Fibroblast of lung (primary cell): Measurements from ENCODE around the gene WDR33. TPM values are rescaled to one million over a fixed set of nuclear protein-coding genes. Genes with fewer than 3 reads are reported as not detected.
"Not testable (repeated sequence)": the region's sequence is repeated elsewhere in the genome, so short reads cannot be mapped to it uniquely, and the experiment has no call there.

Source experiments
- DNase-seq, 2 donors: peaks; one replicate each; pipeline versions ENCODE4 v3.0.0 to v3.0.0-alpha.2; 2010; ENCODE audit warnings: low read depth in 2 of 2
- H2AFZ ChIP-seq: 2 replicates; pipeline ENCODE4 v1.5.1; 2012; ENCODE audit warnings: low read length, control low read depth, inconsistent platforms
- H3K27ac ChIP-seq: 2 replicates; pipeline ENCODE4 v1.5.1; 2011; ENCODE audit warnings: low read length, control low read depth; ENCODE audit not compliant: insufficient read depth
- H3K27me3 ChIP-seq: 2 replicates; pipeline ENCODE4 v1.5.1; 2011; ENCODE audit warnings: mild to moderate bottlenecking, low read length; ENCODE audit not compliant: control insufficient read depth, insufficient read depth
- H3K36me3 ChIP-seq: 2 replicates; pipeline ENCODE4 v1.5.1; 2011; ENCODE audit warnings: low read length; ENCODE audit not compliant: control insufficient read depth, insufficient read depth
- H3K4me1 ChIP-seq: 2 replicates; pipeline ENCODE4 v1.5.1; 2011; ENCODE audit warnings: low read length; ENCODE audit not compliant: control insufficient read depth, insufficient read depth; ENCODE audit errors: extremely low read depth
- H3K4me2 ChIP-seq: 2 replicates; pipeline ENCODE4 v1.5.1; 2011; ENCODE audit warnings: low read length, control low read depth; ENCODE audit not compliant: insufficient read depth; ENCODE audit errors: extremely low read depth
- H3K4me3 ChIP-seq, 4 experiments: fragments of 200-600 bp in 1 of 4; sonication (generic) in 1 of 4; replicated peaks in 1 of 4; 2 replicates each; pipeline ENCODE4 v1.5.1; 2011 to 2016; ENCODE audit warnings: low read length in 4 of 4, low read depth in 3 of 4, mild to moderate bottlenecking in 3 of 4, control low read depth in 2 of 4, inconsistent platforms in 1 of 4, mixed read lengths in 1 of 4; ENCODE audit not compliant: insufficient read depth in 1 of 4; ENCODE audit errors: control extremely low read depth in 1 of 4
- H3K79me2 ChIP-seq: 2 replicates; pipeline ENCODE4 v1.5.1; 2012; ENCODE audit warnings: mild to moderate bottlenecking, low read length, inconsistent platforms; ENCODE audit not compliant: control insufficient read depth, insufficient read depth
- H3K9ac ChIP-seq: 2 replicates; pipeline ENCODE4 v1.5.1; 2011; ENCODE audit warnings: mild to moderate bottlenecking, low read length, control low read depth; ENCODE audit not compliant: insufficient read depth
- H3K9me3 ChIP-seq: 2 replicates; pipeline ENCODE4 v1.5.1; 2012; ENCODE audit warnings: low read depth, low read length; ENCODE audit not compliant: control insufficient read depth, insufficient read depth
- H4K20me1 ChIP-seq: 2 replicates; pipeline ENCODE4 v1.5.1; 2011; ENCODE audit warnings: low read length; ENCODE audit not compliant: control insufficient read depth, insufficient read depth; ENCODE audit errors: extremely low read depth
- EZH2 ChIP-seq: IDR thresholded peaks from 2 replicates; pipeline ENCODE4 v1.5.1; 2012; ENCODE audit warnings: low read length, control low read depth, mild to moderate bottlenecking; ENCODE audit errors: missing control alignments
- polyA plus RNA-seq, 2 donors: library from polyadenylated mRNA; depleted of rRNA in 1 of 2; stranded (reverse) in 1 of 2; unstranded in 1 of 2; fragments of >200 nt; gene quantifications; 2 replicates each; pipeline ENCODE4 v1.2.1, GENCODE V29; 2011 to 2012; ENCODE audit warnings: missing spikeins in 1 of 2
- total RNA-seq: library from RNA; depleted of rRNA; stranded (reverse); fragments of >200 nt; gene quantifications from 2 replicates; pipeline ENCODE4 v1.2.1, GENCODE V29; 2014
- TF ChIP-seq, protein P1 (sequence below), 2 donors: IDR thresholded peaks in 1 of 2; conservative IDR thresholded peaks in 1 of 2; 1 replicate in 1 of 2; 2 replicates in 1 of 2; pipeline ENCODE4 v1.5.1; 2011 to 2012; ENCODE audit warnings: low read length in 2 of 2, control low read depth in 1 of 2, inconsistent platforms in 1 of 2, low read depth in 1 of 2, mild to moderate bottlenecking in 1 of 2

Gene WDR33
- total and polyA plus RNA-seq, 2 donors (not counting 1 experiment from before 2014, with no cell fraction given): 27.2 to 28.6 TPM

DNA sequence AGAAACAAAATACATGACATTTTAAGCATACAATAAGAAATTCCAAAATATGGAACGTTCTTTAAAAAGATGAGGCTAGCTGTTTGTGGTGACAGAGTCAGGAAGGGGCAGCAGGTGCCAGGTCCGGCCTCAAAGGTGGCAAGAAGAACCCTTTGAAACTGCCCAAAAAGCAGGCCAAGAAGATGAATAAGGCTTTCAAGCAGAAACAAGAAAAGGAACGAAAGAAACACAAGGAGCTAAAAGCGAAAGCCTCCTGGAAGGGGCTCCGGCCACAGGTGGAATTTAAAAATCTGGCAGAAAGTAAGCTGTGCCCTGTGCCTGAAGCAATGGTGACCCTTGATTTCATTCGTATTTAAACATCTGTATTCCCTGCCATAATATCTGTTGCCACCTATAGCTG lies 5.5 kb downstream of the WDR33 start:
- Histone ChIP-seq H4K20me1 (no peaks in the 10 kb centered on the region), H3K9ac (no peak overlapping the region), H3K79me2 (peaks cover 94% of the 10 kb centered on the region), H3K4me3 (no peak overlapping the region), H2AFZ (no peak overlapping the region), H3K27ac (no peak overlapping the region), H3K9me3 (no peaks in the 10 kb centered on the region), H3K4me1 (no peaks in the 10 kb centered on the region), H3K4me2 (no peak overlapping the region), H3K27me3 (no peaks in the 10 kb centered on the region), H3K36me3 (no peaks in the 10 kb centered on the region)
- DNase-seq: no peak
- no peak for TF ChIP-seq EZH2
- TF ChIP-seq, protein P1, sequence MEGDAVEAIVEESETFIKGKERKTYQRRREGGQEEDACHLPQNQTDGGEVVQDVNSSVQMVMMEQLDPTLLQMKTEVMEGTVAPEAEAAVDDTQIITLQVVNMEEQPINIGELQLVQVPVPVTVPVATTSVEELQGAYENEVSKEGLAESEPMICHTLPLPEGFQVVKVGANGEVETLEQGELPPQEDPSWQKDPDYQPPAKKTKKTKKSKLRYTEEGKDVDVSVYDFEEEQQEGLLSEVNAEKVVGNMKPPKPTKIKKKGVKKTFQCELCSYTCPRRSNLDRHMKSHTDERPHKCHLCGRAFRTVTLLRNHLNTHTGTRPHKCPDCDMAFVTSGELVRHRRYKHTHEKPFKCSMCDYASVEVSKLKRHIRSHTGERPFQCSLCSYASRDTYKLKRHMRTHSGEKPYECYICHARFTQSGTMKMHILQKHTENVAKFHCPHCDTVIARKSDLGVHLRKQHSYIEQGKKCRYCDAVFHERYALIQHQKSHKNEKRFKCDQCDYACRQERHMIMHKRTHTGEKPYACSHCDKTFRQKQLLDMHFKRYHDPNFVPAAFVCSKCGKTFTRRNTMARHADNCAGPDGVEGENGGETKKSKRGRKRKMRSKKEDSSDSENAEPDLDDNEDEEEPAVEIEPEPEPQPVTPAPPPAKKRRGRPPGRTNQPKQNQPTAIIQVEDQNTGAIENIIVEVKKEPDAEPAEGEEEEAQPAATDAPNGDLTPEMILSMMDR (conservative IDR thresholded peaks at IDR 0.05 in 1 of 2, IDR thresholded peaks at IDR 0.05 in 1 of 2; ENCODE audit: low read depth in 1 of 2, low read length in 2 of 2): no peak

DNA sequence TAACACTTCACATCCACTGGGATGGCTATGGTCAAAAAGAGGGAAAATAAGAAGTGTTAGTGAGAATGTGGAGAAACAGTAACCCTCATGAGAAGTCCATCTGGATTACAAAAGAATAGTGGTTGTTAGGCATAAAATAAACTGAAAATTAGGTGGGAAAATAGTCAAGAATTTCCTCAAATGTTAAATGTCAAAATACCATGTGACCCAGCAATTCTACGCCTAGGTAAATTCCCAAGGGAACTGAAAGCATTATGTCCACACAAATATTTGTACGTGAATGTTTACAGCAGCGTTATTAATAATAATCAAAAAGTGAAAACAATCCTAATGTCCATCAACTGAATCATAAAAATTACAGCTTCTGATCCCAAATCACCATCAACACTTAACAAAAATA lies 11.0 kb downstream of the WDR33 start:
- H3K36me3 ChIP-seq: no peaks in the 10 kb centered on the region
- no peak overlapping the region for H3K9ac ChIP-seq
- peaks cover 2% of the 10 kb centered on the region for H4K20me1 ChIP-seq
- no peak for TF ChIP-seq EZH2
- TF ChIP-seq, protein P1 (conservative IDR thresholded peaks at IDR 0.05 in 1 of 2, IDR thresholded peaks at IDR 0.05 in 1 of 2; ENCODE audit: low read depth in 1 of 2, low read length in 2 of 2): no peak
- DNase-seq: no peak
- H3K27me3 ChIP-seq: no peaks in the 10 kb centered on the region
- no peak overlapping the region for H3K4me2 ChIP-seq
- H3K9me3 ChIP-seq: no peaks in the 10 kb centered on the region
- peaks cover 90% of the 10 kb centered on the region for H3K79me2 ChIP-seq
- H2AFZ ChIP-seq: no peak overlapping the region
- no peaks in the 10 kb centered on the region for H3K4me1 ChIP-seq
- no peak overlapping the region for H3K4me3 ChIP-seq
- no peak overlapping the region for H3K27ac ChIP-seq

DNA sequence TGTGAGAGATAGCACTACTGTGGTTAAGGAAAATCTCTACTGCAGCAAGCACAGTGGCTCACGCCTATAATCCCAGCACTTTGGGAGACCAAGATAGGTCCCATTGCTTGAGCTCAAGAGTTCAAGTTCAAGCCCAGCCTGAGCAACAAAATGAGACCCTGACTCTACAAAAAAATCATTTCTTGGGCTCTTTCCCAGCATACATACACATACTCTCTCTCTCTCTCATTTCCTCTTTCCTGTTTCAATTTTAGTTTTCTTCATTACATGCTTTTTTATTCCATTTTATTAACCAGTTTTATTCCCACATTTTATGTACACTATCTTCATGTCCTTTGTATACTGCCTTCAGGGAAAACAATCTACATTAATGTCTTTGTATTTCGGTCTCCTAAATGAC lies 14.6 kb downstream of the WDR33 start:
- Histone ChIP-seq H3K79me2 (peaks cover 83% of the 10 kb centered on the region), H3K27ac (no peak overlapping the region), H4K20me1 (peaks cover 2% of the 10 kb centered on the region), H3K4me3 (no peak overlapping the region), H3K27me3 (no peaks in the 10 kb centered on the region), H3K4me2 (no peak overlapping the region), H3K9ac (no peak overlapping the region), H3K9me3 (no peaks in the 10 kb centered on the region), H3K4me1 (no peaks in the 10 kb centered on the region), H2AFZ (no peak overlapping the region), H3K36me3 (no peaks in the 10 kb centered on the region)
- TF ChIP-seq, protein P1 (conservative IDR thresholded peaks at IDR 0.05 in 1 of 2, IDR thresholded peaks at IDR 0.05 in 1 of 2; ENCODE audit: low read depth in 1 of 2, low read length in 2 of 2): no peak
- no peak for TF ChIP-seq EZH2
- no peak for DNase-seq

DNA sequence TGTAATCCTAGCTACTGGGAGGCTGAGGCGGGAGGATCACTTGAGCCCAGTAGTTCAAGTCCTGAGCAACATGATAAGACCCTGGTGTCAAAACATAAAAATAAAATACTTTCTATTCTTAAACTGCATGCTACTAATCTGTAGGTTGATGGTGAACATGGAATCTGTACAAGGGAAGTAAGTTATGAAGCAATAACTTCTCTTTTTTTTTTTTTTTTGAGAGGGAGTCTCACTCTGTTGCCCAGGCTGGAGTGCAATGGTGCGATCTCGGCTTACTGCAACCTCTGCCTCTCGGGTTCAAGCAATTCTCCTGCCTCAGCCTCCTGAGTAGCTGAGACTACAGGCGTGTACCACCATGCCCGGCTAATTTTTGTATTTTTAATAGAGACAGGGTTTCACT lies 16.1 kb downstream of the WDR33 start:
- not testable (repeated sequence) for H3K4me2 ChIP-seq, H3K36me3 ChIP-seq, H4K20me1 ChIP-seq, H3K4me1 ChIP-seq, H2AFZ ChIP-seq, H3K27ac ChIP-seq, H3K4me3 ChIP-seq, H3K9me3 ChIP-seq, DNase-seq, H3K27me3 ChIP-seq, H3K9ac ChIP-seq
- H3K79me2 ChIP-seq: peaks cover 75% of the 10 kb centered on the region
